ENCODE measurements around the gene SMU1.

The SMU1 gene

GRCh38 chr9:33111631-33112030 is 35.2 kb upstream of the SMU1 start:
- Histone ChIP-seq H4K20me1 (ENCODE audit: insufficient read depth, low read length) (0 out of 2 replicates have a peak, but pooled peaks cover 16% of the 10 kb centered on the region), H3K4me1 (ENCODE audit: low read length) (peaks cover 10% of the 10 kb centered on the region), H3K4me2 (ENCODE audit: low read length) (no peak overlapping the region), H3K9ac (ENCODE audit: low read length) (no peak overlapping the region), H3K4me3 (ENCODE audit: low read length) (no peak overlapping the region), H3K27ac (ENCODE audit: low read length) (no peak overlapping the region), H2AFZ (ENCODE audit: low read depth, low read length) (no peak overlapping the region), H3K27me3 (ENCODE audit: low read depth, low read length) (no peaks in the 10 kb centered on the region), H3K79me2 (ENCODE audit: low read length) (peaks cover 18% of the 10 kb centered on the region), H3K9me3 (ENCODE audit: insufficient read depth, low read length) (no peaks in the 10 kb centered on the region), H3K36me3 (replicated peaks; ENCODE audit: low read depth, low read length) (peaks cover 49% of the 10 kb centered on the region)
- TF ChIP-seq EZH2phosphoT487 (IDR thresholded peaks at IDR 0.05; ENCODE audit: low read depth), result no peak
- no peak for TF ChIP-seq CTCF (IDR thresholded peaks at IDR 0.05; ENCODE audit: low read depth, low read length)

GRCh38 chr9:33110686-33111085 is 34.2 kb upstream of the SMU1 start:
- Histone ChIP-seq H4K20me1 (ENCODE audit: insufficient read depth, low read length) (0 out of 2 replicates have a peak, but pooled peaks cover 16% of the 10 kb centered on the region), H3K36me3 (replicated peaks; ENCODE audit: low read depth, low read length) (peaks cover 48% of the 10 kb centered on the region), H3K9me3 (ENCODE audit: insufficient read depth, low read length) (no peaks in the 10 kb centered on the region), H3K4me1 (ENCODE audit: low read length) (peaks cover 10% of the 10 kb centered on the region), H3K9ac (ENCODE audit: low read length) (no peak overlapping the region), H3K27ac (ENCODE audit: low read length) (no peak overlapping the region), H3K79me2 (ENCODE audit: low read length) (peaks cover 15% of the 10 kb centered on the region), H2AFZ (ENCODE audit: low read depth, low read length) (no peak overlapping the region), H3K27me3 (ENCODE audit: low read depth, low read length) (no peaks in the 10 kb centered on the region), H3K4me2 (ENCODE audit: low read length) (no peak overlapping the region), H3K4me3 (ENCODE audit: low read length) (no peak overlapping the region)
- TF ChIP-seq EZH2phosphoT487 (IDR thresholded peaks at IDR 0.05; ENCODE audit: low read depth), result no peak
- TF ChIP-seq CTCF (IDR thresholded peaks at IDR 0.05; ENCODE audit: low read depth, low read length), result no peak

GRCh38 chr9:33109850-33110595 is 33.5 kb upstream of the SMU1 start:
- Histone ChIP-seq H3K4me1 (ENCODE audit: low read length) (peaks cover 10% of the 10 kb centered on the region), H3K79me2 (ENCODE audit: low read length) (peaks cover 10% of the 10 kb centered on the region), H4K20me1 (ENCODE audit: insufficient read depth, low read length) (0 out of 2 replicates have a peak, but pooled peaks cover 13% of the 10 kb centered on the region), H3K9ac (ENCODE audit: low read length) (no peak overlapping the region), H3K4me2 (ENCODE audit: low read length) (no peak overlapping the region), H2AFZ (ENCODE audit: low read depth, low read length) (no peak overlapping the region), H3K4me3 (ENCODE audit: low read length) (no peak overlapping the region), H3K27me3 (ENCODE audit: low read depth, low read length) (no peaks in the 10 kb centered on the region), H3K27ac (ENCODE audit: low read length) (no peak overlapping the region), H3K9me3 (ENCODE audit: insufficient read depth, low read length) (no peaks in the 10 kb centered on the region), H3K36me3 (replicated peaks; ENCODE audit: low read depth, low read length) (peaks cover 41% of the 10 kb centered on the region)
- TF ChIP-seq CTCF (IDR thresholded peaks at IDR 0.05; ENCODE audit: low read depth, low read length), result no peak

- Histone ChIP-seq H3K4me3 (ENCODE audit: low read length) (no peak overlapping the region), H3K9me3 (ENCODE audit: insufficient read depth, low read length) (no peaks in the 10 kb centered on the region), H3K9ac (ENCODE audit: low read length) (no peak overlapping the region), H3K27ac (ENCODE audit: low read length) (no peak overlapping the region), H3K36me3 (replicated peaks; ENCODE audit: low read depth, low read length) (peaks cover 36% of the 10 kb centered on the region), H4K20me1 (ENCODE audit: insufficient read depth, low read length) (0 out of 2 replicates have a peak, but pooled peaks cover 11% of the 10 kb centered on the region), H2AFZ (ENCODE audit: low read depth, low read length) (no peak overlapping the region), H3K4me2 (ENCODE audit: low read length) (no peak overlapping the region), H3K4me1 (ENCODE audit: low read length) (peaks cover 10% of the 10 kb centered on the region), H3K79me2 (ENCODE audit: low read length) (peaks cover 2% of the 10 kb centered on the region; the same call in 1 of the 2 replicates), H3K27me3 (ENCODE audit: low read depth, low read length) (no peaks in the 10 kb centered on the region)
- TF ChIP-seq EZH2phosphoT487 (IDR thresholded peaks at IDR 0.05; ENCODE audit: low read depth) (no peak), CTCF (IDR thresholded peaks at IDR 0.05; ENCODE audit: low read depth, low read length) (no peak)
Measured at GRCh38 chr9:33109097-33109496, 32.6 kb upstream of the SMU1 start.
